ENCODE data around the gene P4HA3. TPM values are rescaled to one million over a fixed set of nuclear protein-coding genes. Genes with fewer than 3 reads are reported as not detected.
A peak's percentile ranks its signal among the peaks of the same experiment; 100 is the strongest.

The P4HA3 gene
- total RNA-seq, 1 experiment from 2014 or later = 0.93 TPM

DNA sequence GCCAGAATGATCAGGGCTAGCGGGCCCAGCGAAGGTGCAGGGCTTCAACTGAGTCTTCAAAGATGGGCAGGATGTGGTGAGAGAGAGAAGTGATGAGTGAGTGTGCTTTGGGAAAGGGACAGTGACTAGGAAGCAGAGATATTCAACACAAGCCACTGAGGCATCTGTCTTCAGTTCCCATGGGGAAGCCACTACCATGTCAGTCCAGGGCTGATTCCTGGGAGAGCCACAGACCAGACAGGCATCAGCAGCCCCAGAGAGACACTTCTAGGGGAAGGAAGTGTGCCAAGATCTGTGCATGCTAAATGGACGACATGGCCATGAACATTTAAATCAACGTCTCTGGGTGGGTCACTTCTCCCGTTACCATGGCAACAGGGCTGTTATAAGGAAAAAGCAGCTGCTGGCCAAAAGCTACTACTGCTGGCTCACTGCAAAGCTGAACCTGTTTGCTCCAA lies 28.5 kb downstream of the P4HA3 start:
- no peaks in the 10 kb centered on the region for H3K27me3 Mint-ChIP-seq (ENCODE audit: insufficient read depth, unreplicated experiment)
- intact Hi-C loops (cut with micrococcal nuclease) = no loop called here
- no peak for TF ChIP-seq CTCF (IDR thresholded peaks at IDR 0.05; ENCODE audit: unreplicated experiment)
- H3K4me1 Mint-ChIP-seq (ENCODE audit: insufficient read depth, unreplicated experiment) = peaks cover 18% of the 10 kb centered on the region
- CTCF ChIA-PET = no interaction called here
- no TSS peak for BruUV-seq (replicated peaks)
- no peak overlapping the region for H3K27ac Mint-ChIP-seq (ENCODE audit: low read depth, unreplicated experiment)
- H3K4me3 Mint-ChIP-seq (ENCODE audit: unreplicated experiment) = no peak overlapping the region
- POLR2A ChIA-PET = no interaction called here
- H3K36me3 Mint-ChIP-seq (ENCODE audit: insufficient read depth, unreplicated experiment) = no peaks in the 10 kb centered on the region
- DNase-seq (ENCODE audit: unreplicated experiment) = no peak
- H3K9me3 Mint-ChIP-seq (ENCODE audit: unreplicated experiment) = no peaks in the 10 kb centered on the region

DNA sequence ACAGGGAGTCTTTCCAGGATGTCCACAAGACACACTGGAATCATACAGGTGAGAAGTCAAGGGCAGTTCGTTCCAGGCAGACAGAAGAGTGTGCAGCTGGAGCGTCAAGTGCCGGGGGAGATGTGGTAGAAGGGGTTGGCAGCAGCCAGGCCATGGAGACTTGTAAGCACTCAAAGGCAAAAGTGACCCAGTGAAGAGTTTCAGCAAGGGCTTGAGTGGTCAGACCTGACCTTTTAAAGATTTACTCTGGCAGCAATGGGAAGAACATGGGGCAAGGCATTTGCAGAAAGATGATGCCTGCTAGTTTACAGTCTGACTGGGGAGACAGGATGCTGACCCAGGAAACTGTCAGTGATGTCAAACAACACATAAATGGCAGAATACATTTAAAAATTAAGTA lies 29.0 kb downstream of the P4HA3 start:
- H3K4me1 Mint-ChIP-seq (ENCODE audit: insufficient read depth, unreplicated experiment) = peaks cover 20% of the 10 kb centered on the region
- intact Hi-C loops (cut with micrococcal nuclease) = no loop called here
- H3K27me3 Mint-ChIP-seq (ENCODE audit: insufficient read depth, unreplicated experiment) = no peaks in the 10 kb centered on the region
- no peak overlapping the region for H3K27ac Mint-ChIP-seq (ENCODE audit: low read depth, unreplicated experiment)
- DNase-seq (ENCODE audit: unreplicated experiment) = no peak
- no peak overlapping the region for H3K4me3 Mint-ChIP-seq (ENCODE audit: unreplicated experiment)
- BruUV-seq (replicated peaks) = no TSS peak
- TF ChIP-seq CTCF (IDR thresholded peaks at IDR 0.05; ENCODE audit: unreplicated experiment) = no peak
- no peaks in the 10 kb centered on the region for H3K36me3 Mint-ChIP-seq (ENCODE audit: insufficient read depth, unreplicated experiment)
- ChIA-PET CTCF (no interaction called here), POLR2A (no interaction called here)
- no peaks in the 10 kb centered on the region for H3K9me3 Mint-ChIP-seq (ENCODE audit: unreplicated experiment)

- CTCF ChIA-PET = interaction anchor here (0.6 kb wide), 2 partner anchors 12 to 109 kb away, joined by 3 read pairs; no protein-coding TSS in a partner anchor
- DNase-seq (ENCODE audit: unreplicated experiment) = no peak
- no peak for TF ChIP-seq CTCF (IDR thresholded peaks at IDR 0.05; ENCODE audit: unreplicated experiment)
- intact Hi-C loops (cut with micrococcal nuclease) = no loop called here
- no peaks in the 10 kb centered on the region for H3K36me3 Mint-ChIP-seq (ENCODE audit: insufficient read depth, unreplicated experiment)
- peaks cover 20% of the 10 kb centered on the region for H3K4me1 Mint-ChIP-seq (ENCODE audit: insufficient read depth, unreplicated experiment)
- no TSS peak for BruUV-seq (replicated peaks)
- H3K9me3 Mint-ChIP-seq (ENCODE audit: unreplicated experiment) = no peaks in the 10 kb centered on the region
- POLR2A ChIA-PET = no interaction called here
- H3K27me3 Mint-ChIP-seq (ENCODE audit: insufficient read depth, unreplicated experiment) = no peaks in the 10 kb centered on the region
- H3K27ac Mint-ChIP-seq (ENCODE audit: low read depth, unreplicated experiment) = no peak overlapping the region
- H3K4me3 Mint-ChIP-seq (ENCODE audit: unreplicated experiment) = no peak overlapping the region
Observed at GRCh38 chr11:74280494-74280893, 30.9 kb downstream of the P4HA3 start.

- Mint-ChIP-seq H3K36me3 (ENCODE audit: insufficient read depth, unreplicated experiment) (no peaks in the 10 kb centered on the region), H3K27ac (ENCODE audit: low read depth, unreplicated experiment) (peak overlapping the region; percentile 55), H3K4me3 (ENCODE audit: unreplicated experiment) (no peak overlapping the region), H3K9me3 (ENCODE audit: unreplicated experiment) (no peaks in the 10 kb centered on the region), H3K4me1 (ENCODE audit: insufficient read depth, unreplicated experiment) (peaks cover 20% of the 10 kb centered on the region), H3K27me3 (ENCODE audit: insufficient read depth, unreplicated experiment) (no peaks in the 10 kb centered on the region)
- intact Hi-C loops (cut with micrococcal nuclease) = no loop called here
- BruUV-seq (replicated peaks) = no TSS peak
- TF ChIP-seq CTCF (IDR thresholded peaks at IDR 0.05; ENCODE audit: unreplicated experiment) = no peak
- no peak for DNase-seq (ENCODE audit: unreplicated experiment)
- ChIA-PET CTCF (interaction anchor here (0.6 to 1.7 kb wide), 4 partner anchors 24 to 374 kb away, joined by 3 to 7 read pairs (median 4); no protein-coding TSS in a partner anchor), POLR2A (interaction anchor here (0.5 to 1.4 kb wide), 6 partner anchors 8 to 312 kb away, joined by 3 to 5 read pairs (median 4); partner anchors contain the start of gene PGM2L1)
Observed at GRCh38 chr11:74279256-74279655, 32.2 kb downstream of the P4HA3 start.
